ENCODE measurements around the gene PAF1.
"Not testable (repeated sequence)": the region's sequence is repeated elsewhere in the genome, so short reads cannot be mapped to it uniquely, and the experiment has no call there.

Gene PAF1

GRCh38 chr19:39350156-39350555 lies 40.8 kb downstream of the PAF1 start:
- DNase-seq = no peak

- no peak for DNase-seq
Observed at GRCh38 chr19:39349326-39349725, 41.6 kb downstream of the PAF1 start.

GRCh38 chr19:39347332-39348164 lies 43.4 kb downstream of the PAF1 start:
- no peak for DNase-seq

- no peak for DNase-seq
Observed at GRCh38 chr19:39345956-39346355, 45.0 kb downstream of the PAF1 start.

- DNase-seq = no peak
Observed at GRCh38 chr19:39342647-39343305, 48.1 kb downstream of the PAF1 start.

GRCh38 chr19:39341719-39342604 lies 48.9 kb downstream of the PAF1 start, which contains the start of gene SAMD4B:
TSS of gene SAMD4B (plus strand) at chr19:39342421. CDS start at chr19:39356894, 14,473 bp downstream.
- DNase-seq = peak; percentile 93

GRCh38 chr19:39341129-39341718 lies 49.7 kb downstream of the PAF1 start:
- no peak for DNase-seq

GRCh38 chr19:39340156-39340555 lies 50.8 kb downstream of the PAF1 start:
- DNase-seq = not testable (repeated sequence)

GRCh38 chr19:39339674-39340073 lies 51.2 kb downstream of the PAF1 start:
- no peak for DNase-seq

GRCh38 chr19:39336483-39336882 lies 54.4 kb downstream of the PAF1 start:
- no peak for DNase-seq

Data from NCI-H1092 (cell line).